GM12873 (cell line): ENCODE measurements around the gene CLSTN1.

ENCODE experiments used
- CTCF ChIP-seq: IDR thresholded peaks from 2 replicates; pipeline ENCODE4 v1.5.1; 2012; ENCODE audit warnings: low read depth, mild to moderate bottlenecking, moderate library complexity, low read length, control low read depth; ENCODE audit not compliant: insufficient read depth; ENCODE audit errors: missing control alignments

Gene CLSTN1

GRCh38 chr1:9823943-9824701 lies at the start of gene CLSTN1:
CLSTN1 (minus strand) TSS chr1:9823965; CDS start chr1:9823733, 232 bp downstream.
- TF ChIP-seq CTCF = no peak

- TF ChIP-seq CTCF = no peak
Measured at GRCh38 chr1:9873385-9873784, 49.6 kb upstream of the CLSTN1 start.

GRCh38 chr1:9872430-9873165 lies 48.8 kb upstream of the CLSTN1 start:
- TF ChIP-seq CTCF = no peak

GRCh38 chr1:9871707-9872425 lies 48.1 kb upstream of the CLSTN1 start:
- no peak for TF ChIP-seq CTCF

GRCh38 chr1:9871021-9871420 lies 47.3 kb upstream of the CLSTN1 start:
- TF ChIP-seq CTCF = no peak

- no peak for TF ChIP-seq CTCF
Measured at GRCh38 chr1:9870572-9870971, 46.8 kb upstream of the CLSTN1 start.

- no peak for TF ChIP-seq CTCF
Measured at GRCh38 chr1:9869831-9870251, 46.1 kb upstream of the CLSTN1 start.
